Sigmoid colon (tissue), 7 donors: ENCODE data around the gene RNF144A. TPM values are rescaled to one million over a fixed set of nuclear protein-coding genes. Genes with fewer than 3 reads are reported as not detected.

Experiments
- DNase-seq: peaks from one replicate; pipeline ENCODE4 v3.0.0-alpha.2; 2019
- H3K27ac ChIP-seq, 4 donors: fragments of 200-600 bp; sonication (generic); one replicate each; pipeline ENCODE4 v1.5.1; 2016 to 2019; ENCODE audit warnings: mild to moderate bottlenecking in 1 of 4
- H3K27me3 ChIP-seq, 3 donors: fragments of 200-600 bp; sonication (generic); one replicate each; pipeline ENCODE4 v1.5.1; 2019; ENCODE audit warnings: mild to moderate bottlenecking in 1 of 3
- H3K36me3 ChIP-seq, 4 donors: fragments of 200-600 bp; sonication (generic); one replicate each; pipeline ENCODE4 v1.5.1; 2016 to 2019
- H3K4me1 ChIP-seq, 4 donors: fragments of 200-600 bp; sonication (generic); one replicate each; pipeline ENCODE4 v1.5.1; 2017 to 2019
- H3K4me3 ChIP-seq, 4 donors: fragments of 200-600 bp; sonication (generic); one replicate each; pipeline ENCODE4 v1.5.1; 2017 to 2019; ENCODE audit warnings: mild to moderate bottlenecking in 2 of 4, moderate library complexity in 1 of 4
- H3K9me3 ChIP-seq, 4 donors: fragments of 200-600 bp in 3 of 4; sonication (generic) in 3 of 4; one replicate each; pipeline versions ENCODE4 v1.5.1 to v1.6.1; 2013 to 2019
- CTCF ChIP-seq, 4 experiments: fragments of 450-650 bp in 3 of 4; fragments of 200-600 bp in 1 of 4; IDR thresholded peaks; one replicate each; pipeline ENCODE4 v1.5.1; 2016 to 2019; ENCODE audit warnings: antibody characterized with exemption in 4 of 4, mild to moderate bottlenecking in 3 of 4, moderate library complexity in 2 of 4
- EP300 ChIP-seq, 4 donors: sonication (generic); formaldehyde crosslinking; IDR thresholded peaks; one replicate each; pipeline ENCODE4 v1.6.1; 2017; ENCODE audit warnings: antibody characterized with exemption in 4 of 4
- POLR2A ChIP-seq, 2 donors: fragments of 450-650 bp; IDR thresholded peaks; one replicate each; pipeline ENCODE4 v1.6.1; 2016; ENCODE audit warnings: antibody characterized with exemption in 2 of 2, mild to moderate bottlenecking in 2 of 2, moderate library complexity in 2 of 2
- POLR2AphosphoS5 ChIP-seq, 4 donors: sonication (generic); formaldehyde crosslinking; IDR thresholded peaks; one replicate each; pipeline ENCODE4 v1.6.1; 2017; ENCODE audit warnings: antibody characterized with exemption in 4 of 4
- WGBS, 2 donors: extraction: QIAGEN DNeasy Blood & Tissue Kit; methylation state at CpG; one replicate each; pipeline ENCODE4 v1.1.7; 2013; 5-methylcytosine and 5-hydroxymethylcytosine counted together
- intact Hi-C: fragments of 100-400 bp; cut with DNase I; formaldehyde crosslinking; loops from one replicate; pipeline ENCODE4 v1.15.1; 2023
- polyA plus RNA-seq, 3 donors: library from polyadenylated mRNA; stranded (reverse); fragments of 200-250 nt; gene quantifications; one replicate each; pipeline ENCODE4 v1.2.3, GENCODE V29; 2013
- total RNA-seq, 4 donors: library from RNA; depleted of rRNA; stranded (reverse); fragments of >200 nt; gene quantifications; one replicate each; pipeline ENCODE4 v1.1.0, GENCODE V29; 2016
- donor health status: healthy with polysubstance abuse.
- donor health status: Bipolar disorder and iron deficiency.
- donor health status: healthy.

Gene RNF144A
- total and polyA plus RNA-seq, 7 donors, result 4.8 to 14.2 (median 12.1) TPM

GRCh38 chr2:6982449-6982848 lies 65.2 kb downstream of the RNF144A start:
- TF ChIP-seq CTCF (IDR thresholded peaks at IDR 0.05), result no peak
- TF ChIP-seq POLR2A (IDR thresholded peaks at IDR 0.05), result no peak
- no peak for TF ChIP-seq POLR2AphosphoS5 (IDR thresholded peaks at IDR 0.05)
- no peak for TF ChIP-seq EP300 (IDR thresholded peaks at IDR 0.05)
- Histone ChIP-seq H3K4me3 (no peak overlapping the region), H3K4me1 (peaks cover 0 to 40% (median 12%) of the 10 kb centered on the region in 4 donors), H3K27me3 (no peaks in the 10 kb centered on the region), H3K27ac (peak overlapping the region in 1 of 4 donors; percentile 51), H3K36me3 (no peaks in the 10 kb centered on the region), H3K9me3 (no peaks in the 10 kb centered on the region)
- intact Hi-C loops, result no loop called here
- 81 to 86% methylated on average over 5 of the region's 5 CpGs for WGBS, 2 donors
- no peak for DNase-seq

GRCh38 chr2:6982934-6983589 lies 65.8 kb downstream of the RNF144A start:
- H3K27ac ChIP-seq, result peak overlapping the region in 2 of 4 donors; percentile 36 to 51
- no peak overlapping the region for H3K4me3 ChIP-seq
- intact Hi-C loops, result no loop called here
- DNase-seq, result no peak
- peaks cover 0 to 38% (median 9%) of the 10 kb centered on the region in 4 donors for H3K4me1 ChIP-seq
- TF ChIP-seq EP300 (IDR thresholded peaks at IDR 0.05) (no peak), CTCF (IDR thresholded peaks at IDR 0.05) (no peak), POLR2A (IDR thresholded peaks at IDR 0.05) (no peak)
- no peaks in the 10 kb centered on the region for H3K36me3 ChIP-seq
- 81 to 85% methylated on average over 6 of the region's 6 CpGs for WGBS, 2 donors
- H3K27me3 ChIP-seq, result no peaks in the 10 kb centered on the region
- H3K9me3 ChIP-seq, result no peaks in the 10 kb centered on the region

- Histone ChIP-seq H3K27me3 (no peaks in the 10 kb centered on the region), H3K27ac (peak overlapping the region in 3 of 4 donors; percentile 0 to 8 (median 6)), H3K36me3 (no peaks in the 10 kb centered on the region), H3K4me1 (peaks cover 0 to 35% (median 9%) of the 10 kb centered on the region in 4 donors), H3K9me3 (no peaks in the 10 kb centered on the region), H3K4me3 (no peak overlapping the region)
- DNase-seq, result no peak
- WGBS, 2 donors, result 64 to 65% methylated on average over 3 of the region's 3 CpGs
- intact Hi-C loops, result no loop called here
- no peak for TF ChIP-seq EP300 (IDR thresholded peaks at IDR 0.05)
- TF ChIP-seq CTCF (IDR thresholded peaks at IDR 0.05), result no peak
- no peak for TF ChIP-seq POLR2AphosphoS5 (IDR thresholded peaks at IDR 0.05)
- no peak for TF ChIP-seq POLR2A (IDR thresholded peaks at IDR 0.05)
These were observed 69.2 kb downstream of the RNF144A start for GRCh38 chr2:6986301-6986911.

- Histone ChIP-seq H3K27me3 (no peaks in the 10 kb centered on the region), H3K36me3 (no peaks in the 10 kb centered on the region), H3K27ac (peak overlapping the region in 3 of 4 donors; percentile 6 to 8 (median 8)), H3K4me1 (peaks cover 0 to 35% (median 9%) of the 10 kb centered on the region in 4 donors), H3K4me3 (no peak overlapping the region), H3K9me3 (no peaks in the 10 kb centered on the region)
- 79 to 80% methylated on average over 12 of the region's 12 CpGs for WGBS, 2 donors
- intact Hi-C loops, result no loop called here
- TF ChIP-seq POLR2AphosphoS5 (IDR thresholded peaks at IDR 0.05) (no peak), EP300 (IDR thresholded peaks at IDR 0.05) (no peak), POLR2A (IDR thresholded peaks at IDR 0.05) (no peak), CTCF (IDR thresholded peaks at IDR 0.05) (no peak)
- no peak for DNase-seq
These were observed 69.7 kb downstream of the RNF144A start for GRCh38 chr2:6986912-6987361.
